Glutamatergic neuron (in vitro differentiated cells): ENCODE results near the gene HDAC4. TPM values are rescaled to one million over a fixed set of nuclear protein-coding genes. Genes with fewer than 3 reads are reported as not detected.
A peak's percentile ranks its signal among the peaks of the same experiment; 100 is the strongest.

ENCODE experiments used
- DNase-seq: peaks from one replicate; pipeline ENCODE4 v3.0.0; 2022
- H3K27ac Mint-ChIP-seq: one replicate; pipeline ENCODE4 v1.8.0; 2020; ENCODE audit warnings: mild to moderate bottlenecking, mixed read lengths, inconsistent platforms; ENCODE audit not compliant: unreplicated experiment
- H3K27me3 Mint-ChIP-seq: one replicate; pipeline ENCODE4 v1.8.0; 2020; ENCODE audit warnings: mild to moderate bottlenecking, moderate library complexity, mixed read lengths, inconsistent platforms; ENCODE audit not compliant: unreplicated experiment
- H3K36me3 Mint-ChIP-seq: one replicate; pipeline ENCODE4 v1.8.0; 2020; ENCODE audit warnings: mild to moderate bottlenecking, mixed read lengths, inconsistent platforms; ENCODE audit not compliant: unreplicated experiment
- H3K4me1 Mint-ChIP-seq: one replicate; pipeline ENCODE4 v1.8.0; 2020; ENCODE audit warnings: mild to moderate bottlenecking, low read depth, mixed read lengths, inconsistent platforms; ENCODE audit not compliant: unreplicated experiment
- H3K4me3 Mint-ChIP-seq: one replicate; pipeline ENCODE4 v1.8.0; 2020; ENCODE audit warnings: mild to moderate bottlenecking, mixed read lengths, inconsistent platforms; ENCODE audit not compliant: unreplicated experiment
- H3K9me3 Mint-ChIP-seq: one replicate; pipeline ENCODE4 v1.8.0; 2020; ENCODE audit warnings: mild to moderate bottlenecking, moderate library complexity, mixed read lengths, inconsistent platforms; ENCODE audit not compliant: unreplicated experiment
- total RNA-seq: library from RNA; stranded (reverse); fragmentation: NEBNext Ultra II Directional; extraction: Animal tissue kit (Norgen Biotek cat#: 25700); gene quantifications from one replicate; pipeline ENCODE4 v1.2.1, GENCODE V29; 2021; ENCODE audit not compliant: unreplicated experiment
- TF ChIP-seq, protein P1 (sequence below): fragments of 200-600 bp; sonication (generic); IDR thresholded peaks from one replicate; pipeline ENCODE4 v1.5.0; 2021; ENCODE audit not compliant: partially characterized antibody, unreplicated experiment

HDAC4 gene
- total RNA-seq, 1 donor from 2014 or later = 90.6 TPM

DNA sequence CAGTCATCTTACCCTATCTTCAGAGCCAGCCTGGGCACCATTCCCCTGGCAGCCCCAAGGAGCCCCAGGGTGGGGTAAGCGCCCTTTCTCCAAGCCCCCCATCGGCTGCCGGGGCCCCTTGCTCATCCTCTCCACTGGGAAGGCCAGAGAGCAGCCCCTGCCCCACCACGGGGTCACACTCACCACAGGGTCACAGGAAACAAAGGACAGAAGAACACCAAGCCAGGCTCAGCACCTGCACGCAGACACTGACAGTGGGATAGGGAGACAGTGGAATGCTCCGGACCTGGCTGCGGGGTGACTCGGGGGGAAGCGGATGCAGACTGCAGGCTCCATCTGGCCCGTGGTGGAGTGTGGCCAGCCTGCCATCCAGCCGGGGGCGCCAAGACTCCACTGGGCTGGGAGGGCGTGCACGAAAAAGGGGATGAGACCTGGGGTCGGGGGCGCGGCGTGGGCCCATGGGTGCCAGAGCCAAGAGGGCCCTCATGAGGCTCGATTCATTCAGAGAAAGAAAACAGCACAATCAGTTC, 21.1 kb downstream of the HDAC4 start:
- TF ChIP-seq, protein P1, sequence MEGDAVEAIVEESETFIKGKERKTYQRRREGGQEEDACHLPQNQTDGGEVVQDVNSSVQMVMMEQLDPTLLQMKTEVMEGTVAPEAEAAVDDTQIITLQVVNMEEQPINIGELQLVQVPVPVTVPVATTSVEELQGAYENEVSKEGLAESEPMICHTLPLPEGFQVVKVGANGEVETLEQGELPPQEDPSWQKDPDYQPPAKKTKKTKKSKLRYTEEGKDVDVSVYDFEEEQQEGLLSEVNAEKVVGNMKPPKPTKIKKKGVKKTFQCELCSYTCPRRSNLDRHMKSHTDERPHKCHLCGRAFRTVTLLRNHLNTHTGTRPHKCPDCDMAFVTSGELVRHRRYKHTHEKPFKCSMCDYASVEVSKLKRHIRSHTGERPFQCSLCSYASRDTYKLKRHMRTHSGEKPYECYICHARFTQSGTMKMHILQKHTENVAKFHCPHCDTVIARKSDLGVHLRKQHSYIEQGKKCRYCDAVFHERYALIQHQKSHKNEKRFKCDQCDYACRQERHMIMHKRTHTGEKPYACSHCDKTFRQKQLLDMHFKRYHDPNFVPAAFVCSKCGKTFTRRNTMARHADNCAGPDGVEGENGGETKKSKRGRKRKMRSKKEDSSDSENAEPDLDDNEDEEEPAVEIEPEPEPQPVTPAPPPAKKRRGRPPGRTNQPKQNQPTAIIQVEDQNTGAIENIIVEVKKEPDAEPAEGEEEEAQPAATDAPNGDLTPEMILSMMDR = no peak
- Mint-ChIP-seq H3K9me3 (peaks cover 2% of the 10 kb centered on the region), H3K27me3 (peaks cover 8% of the 10 kb centered on the region), H3K36me3 (peaks cover 8% of the 10 kb centered on the region), H3K27ac (no peak overlapping the region), H3K4me1 (peaks cover 44% of the 10 kb centered on the region), H3K4me3 (no peak overlapping the region)
- DNase-seq = peak; percentile 24

DNA sequence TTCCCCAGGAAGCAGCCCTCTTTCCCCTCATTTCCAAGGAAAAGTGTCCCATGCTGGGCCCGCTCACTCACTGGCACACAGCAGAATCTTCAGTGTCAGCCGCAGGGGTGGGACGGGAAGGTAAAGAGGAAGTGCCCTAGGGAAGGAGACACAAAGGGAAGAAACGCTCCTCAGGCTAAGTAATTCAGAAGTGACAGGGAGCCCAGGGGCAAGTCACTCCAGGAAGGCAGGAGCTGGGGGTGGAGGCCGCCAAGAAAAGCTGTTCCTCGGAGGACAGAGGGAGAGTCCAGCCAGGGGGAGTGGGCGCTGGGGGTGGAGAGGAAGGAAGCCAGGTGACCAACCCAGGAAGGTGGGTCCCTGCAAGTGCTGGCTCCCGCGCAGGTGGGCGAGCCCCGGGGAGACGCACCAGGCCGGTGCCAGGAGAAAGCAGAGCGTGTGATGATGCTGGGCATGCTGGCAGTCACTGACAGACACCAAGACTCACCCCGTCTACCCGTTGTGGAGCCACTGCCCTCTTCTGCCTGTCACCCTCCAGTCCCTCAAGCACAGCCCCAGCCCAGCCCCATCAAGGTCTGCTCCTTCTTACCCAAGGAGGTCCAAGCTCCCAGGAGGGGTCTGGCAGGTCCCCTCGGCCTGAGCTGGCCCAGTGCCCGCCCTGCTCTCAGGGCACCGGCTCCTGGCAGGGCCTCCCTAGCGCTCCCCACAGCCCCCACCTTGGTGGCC, 21.7 kb downstream of the HDAC4 start:
- Mint-ChIP-seq H3K9me3 (no peaks in the 10 kb centered on the region), H3K36me3 (peaks cover 5% of the 10 kb centered on the region), H3K4me1 (peaks cover 44% of the 10 kb centered on the region), H3K27ac (no peak overlapping the region), H3K4me3 (no peak overlapping the region), H3K27me3 (peaks cover 8% of the 10 kb centered on the region)
- TF ChIP-seq, protein P1 = no peak
- peak; percentile 11 for DNase-seq

DNA sequence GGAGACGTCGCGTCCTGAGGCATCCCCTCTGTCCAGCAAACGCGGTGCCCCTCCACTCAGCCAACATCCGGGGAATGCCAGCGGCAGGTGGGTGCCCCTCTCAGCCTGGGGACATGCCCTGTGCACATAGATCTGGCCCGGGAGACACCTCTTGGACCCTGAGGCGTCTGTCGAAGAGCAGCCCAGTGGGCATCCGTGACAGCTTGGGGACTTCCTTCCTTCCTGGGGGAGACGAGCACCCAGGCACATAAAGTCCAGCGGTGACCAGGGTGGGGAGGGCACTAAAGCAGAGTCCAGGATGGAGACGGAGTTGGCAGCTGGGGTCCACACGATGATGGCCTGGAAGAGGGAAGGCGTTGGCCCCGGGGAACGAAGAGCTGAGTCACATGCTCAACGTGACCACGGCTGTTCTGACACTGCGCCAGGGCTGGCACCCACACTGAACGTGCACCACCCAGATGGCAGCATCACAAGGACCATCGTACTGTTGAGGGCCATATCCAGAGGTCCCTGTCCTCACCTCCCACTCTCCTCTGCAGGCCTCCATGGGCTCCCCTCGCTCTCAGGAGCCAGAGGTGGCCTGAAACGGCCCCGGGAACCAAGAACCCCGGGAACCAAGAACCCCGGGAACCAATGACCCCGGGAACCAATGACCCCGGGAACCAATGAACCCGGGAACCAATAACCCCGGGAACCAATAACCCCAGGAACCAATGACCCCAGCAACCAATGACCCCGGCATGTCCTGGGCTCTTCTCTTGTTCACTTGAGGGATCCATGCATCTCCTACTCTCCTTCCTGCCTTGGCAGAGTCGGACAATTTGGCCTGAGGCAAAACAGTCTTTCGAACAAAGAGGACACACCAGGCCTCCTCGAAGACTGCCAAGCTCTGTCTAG, 22.6 kb downstream of the HDAC4 start:
- H3K27me3 Mint-ChIP-seq = peaks cover 7% of the 10 kb centered on the region
- H3K4me3 Mint-ChIP-seq = no peak overlapping the region
- TF ChIP-seq, protein P1 = no peak
- H3K36me3 Mint-ChIP-seq = no peaks in the 10 kb centered on the region
- peaks cover 39% of the 10 kb centered on the region for H3K4me1 Mint-ChIP-seq
- H3K27ac Mint-ChIP-seq = peak overlapping the region; percentile 64
- H3K9me3 Mint-ChIP-seq = no peaks in the 10 kb centered on the region
- DNase-seq = peak; percentile 8

DNA sequence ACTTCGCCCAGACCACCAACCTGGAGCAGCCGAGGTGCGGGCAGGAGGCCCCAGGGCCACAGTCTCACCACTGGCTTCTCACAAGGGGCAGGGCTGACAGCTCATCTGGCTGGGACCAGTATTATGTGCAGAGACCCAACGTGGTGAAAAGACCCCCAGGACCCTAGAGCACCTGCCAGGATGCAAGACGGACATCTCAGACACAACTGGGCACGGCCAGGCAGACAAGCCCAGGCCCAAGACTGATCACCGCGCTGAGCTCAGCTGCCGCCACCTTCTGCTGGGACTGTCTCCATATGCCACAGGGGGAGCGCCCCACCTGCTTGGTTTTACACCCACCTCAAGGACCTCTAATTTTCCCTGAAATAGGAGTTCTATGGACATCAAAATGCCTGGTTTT, 23.2 kb downstream of the HDAC4 start:
- no peaks in the 10 kb centered on the region for H3K9me3 Mint-ChIP-seq
- TF ChIP-seq, protein P1 = no peak
- H3K27me3 Mint-ChIP-seq = peaks cover 3% of the 10 kb centered on the region
- H3K36me3 Mint-ChIP-seq = no peaks in the 10 kb centered on the region
- H3K27ac Mint-ChIP-seq = peak overlapping the region; percentile 64
- peaks cover 34% of the 10 kb centered on the region for H3K4me1 Mint-ChIP-seq
- peak; percentile 14 for DNase-seq
- H3K4me3 Mint-ChIP-seq = no peak overlapping the region
